B cell (primary cell): Measurements from ENCODE around the gene TRPC4AP.

ENCODE experiments used
- CTCF ChIP-seq: fragments of 200-600 bp; IDR thresholded peaks from one replicate; pipeline ENCODE4 v1.8.0; 2022; ENCODE audit warnings: antibody characterized with exemption, mild to moderate bottlenecking
- EZH2 ChIP-seq: IDR thresholded peaks from 2 replicates; pipeline ENCODE4 v1.6.1; 2012; ENCODE audit warnings: borderline replicate concordance, low read depth, mild to moderate bottlenecking, moderate library complexity, low read length; ENCODE audit not compliant: insufficient read depth, poor library complexity, severe bottlenecking

DNA sequence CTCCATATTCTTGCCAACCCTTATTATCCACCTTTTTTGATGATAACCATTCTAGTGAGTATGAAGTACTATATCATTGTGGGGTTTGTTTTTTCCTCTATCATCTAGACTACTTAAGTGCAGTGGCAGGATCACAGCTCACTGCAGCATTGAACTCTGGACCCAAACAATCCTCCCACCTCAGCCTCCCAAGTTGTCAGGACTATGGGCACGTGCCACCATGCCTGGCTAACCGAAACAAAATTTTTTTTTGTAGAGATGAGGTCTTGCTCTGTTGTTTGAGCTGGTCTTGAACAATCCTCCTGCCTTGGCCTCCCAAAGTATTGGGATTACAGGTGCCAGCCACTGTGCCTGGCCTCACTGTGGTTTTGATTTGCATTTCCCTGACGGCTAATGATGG lies 67.5 kb downstream of the TRPC4AP start:
- TF ChIP-seq EZH2 (no peak), CTCF (no peak)
